CD14-positive monocyte (primary cell): Measurements from ENCODE around the gene ATP6V0A1. TPM values are rescaled to one million over a fixed set of nuclear protein-coding genes. Genes with fewer than 3 reads are reported as not detected.

Experiments
- DNase-seq, 3 donors: peaks; one replicate each; pipeline ENCODE4 v3.0.0-alpha.2; 2011 to 2022
- H2AFZ ChIP-seq: 2 replicates; pipeline ENCODE4 v1.6.0; 2012; ENCODE audit warnings: mild to moderate bottlenecking, low read depth, low read length, inconsistent platforms; ENCODE audit not compliant: insufficient read depth, poor library complexity, severe bottlenecking
- H3K27ac ChIP-seq, 2 donors: 1 replicate in 1 of 2; 2 replicates in 1 of 2; pipeline ENCODE4 v1.5.1; 2012 to 2013; ENCODE audit warnings: low read length in 2 of 2, control low read depth in 1 of 2, inconsistent platforms in 1 of 2, low read depth in 1 of 2, mild to moderate bottlenecking in 1 of 2
- H3K27me3 ChIP-seq, 2 donors: one replicate each; pipeline versions ENCODE4 v1.6.0 to v1.6.1; 2011 to 2013; ENCODE audit warnings: low read length in 2 of 2; ENCODE audit not compliant: control insufficient read depth in 2 of 2, insufficient read depth in 2 of 2
- H3K36me3 ChIP-seq, 2 donors: replicated peaks in 1 of 2; 1 replicate in 1 of 2; 2 replicates in 1 of 2; pipeline versions ENCODE4 v1.5.1 to v1.6.1; 2012 to 2013; ENCODE audit warnings: low read length in 2 of 2, control low read depth in 1 of 2, inconsistent platforms in 1 of 2, mild to moderate bottlenecking in 1 of 2; ENCODE audit not compliant: insufficient read depth in 2 of 2, control insufficient read depth in 1 of 2
- H3K4me1 ChIP-seq, 2 donors: 1 replicate in 1 of 2; 2 replicates in 1 of 2; pipeline versions ENCODE4 v1.5.1 to v1.6.1; 2012 to 2013; ENCODE audit warnings: low read length in 2 of 2, control low read depth in 1 of 2, inconsistent platforms in 1 of 2, mild to moderate bottlenecking in 1 of 2, moderate library complexity in 1 of 2; ENCODE audit not compliant: insufficient read depth in 2 of 2, control insufficient read depth in 1 of 2
- H3K4me2 ChIP-seq: replicated peaks from 2 replicates; pipeline ENCODE3; 2012; ENCODE audit warnings: low read length, moderate library complexity, mild to moderate bottlenecking; ENCODE audit not compliant: poor library complexity, severe bottlenecking; ENCODE audit errors: extremely low read depth
- H3K4me3 ChIP-seq, 3 experiments: fragments of 200-600 bp in 1 of 3; sonication (generic) in 1 of 3; replicated peaks in 1 of 3; 1 replicate in 2 of 3; 2 replicates in 1 of 3; pipeline ENCODE4 v1.5.1; 2011 to 2013; ENCODE audit warnings: low read length in 3 of 3, mild to moderate bottlenecking in 3 of 3, control low read depth in 2 of 3, low read depth in 2 of 3, inconsistent platforms in 1 of 3, moderate library complexity in 1 of 3
- H3K79me2 ChIP-seq: 2 replicates; pipeline ENCODE4 v1.6.0; 2012; ENCODE audit warnings: mild to moderate bottlenecking, control low read depth, inconsistent platforms, low read length, moderate library complexity; ENCODE audit not compliant: insufficient read depth
- H3K9ac ChIP-seq: 2 replicates; pipeline ENCODE4 v1.6.0; 2017; ENCODE audit warnings: low read length, mild to moderate bottlenecking; ENCODE audit not compliant: insufficient read depth, poor library complexity, severe bottlenecking
- H3K9me3 ChIP-seq, 2 donors: replicated peaks in 1 of 2; 1 replicate in 1 of 2; 2 replicates in 1 of 2; pipeline versions ENCODE4 v1.5.1 to v1.6.1; 2012 to 2013; ENCODE audit warnings: low read length in 2 of 2, control low read depth in 1 of 2; ENCODE audit not compliant: control insufficient read depth in 1 of 2, insufficient read depth in 1 of 2
- H4K20me1 ChIP-seq: 2 replicates; pipeline ENCODE4 v1.6.0; 2012; ENCODE audit warnings: mild to moderate bottlenecking, low read length, control low read depth, moderate library complexity; ENCODE audit not compliant: insufficient read depth
- H3K27ac Mint-ChIP-seq, 7 donors: one replicate each; pipeline ENCODE4 v1.8.0; 2020; ENCODE audit warnings: mild to moderate bottlenecking in 7 of 7, mixed read lengths in 7 of 7, moderate library complexity in 6 of 7, inconsistent platforms in 2 of 7
- H3K27me3 Mint-ChIP-seq, 3 donors: one replicate each; pipeline ENCODE4 v1.8.0; 2021 to 2022; ENCODE audit warnings: low read depth in 3 of 3, mild to moderate bottlenecking in 3 of 3, mixed read lengths in 3 of 3, moderate library complexity in 3 of 3, inconsistent platforms in 1 of 3
- H3K36me3 Mint-ChIP-seq, 2 donors: one replicate each; pipeline ENCODE4 v1.8.0; 2020; ENCODE audit warnings: mixed read lengths in 2 of 2, inconsistent platforms in 1 of 2, mild to moderate bottlenecking in 1 of 2
- H3K4me1 Mint-ChIP-seq: one replicate; pipeline ENCODE4 v1.8.0; 2020; ENCODE audit warnings: mild to moderate bottlenecking, mixed read lengths
- H3K4me3 Mint-ChIP-seq, 2 donors: one replicate each; pipeline ENCODE4 v1.8.0; 2020; ENCODE audit warnings: mild to moderate bottlenecking in 2 of 2, mixed read lengths in 2 of 2, moderate library complexity in 1 of 2
- H3K9me3 Mint-ChIP-seq, 7 donors: one replicate each; pipeline ENCODE4 v1.8.0; 2020 to 2022; ENCODE audit warnings: mixed read lengths in 7 of 7, mild to moderate bottlenecking in 6 of 7, moderate library complexity in 6 of 7, inconsistent platforms in 2 of 7
- WGBS: methylation state at CpG from one replicate; pipeline ENCODE4 v1.1.5; 2013; ENCODE audit warnings: missing lambda C conversion rate; ENCODE audit not compliant: insufficient coverage; 5-methylcytosine and 5-hydroxymethylcytosine counted together
- intact Hi-C, 2 donors: fragments of 100-400 bp; cut with micrococcal nuclease; formaldehyde crosslinking; loops; one replicate each; pipeline versions ENCODE4 v1.15.0 to v1.15.1; 2023
- polyA plus RNA-seq, 3 donors: library from polyadenylated mRNA; depleted of rRNA in 1 of 3; unstranded in 2 of 3; stranded (reverse) in 1 of 3; fragments of 300-500 nt in 2 of 3; fragments of >200 nt in 1 of 3; fragmentation: Illumina TruSeq in 2 of 3; gene quantifications; 1 replicate in 2 of 3; 2 replicates in 1 of 3; pipeline ENCODE4 v1.2.3, GENCODE V29; 2012 to 2021
- TF ChIP-seq, protein P1 (sequence below): fragments of 200-600 bp; IDR thresholded peaks from one replicate; pipeline ENCODE4 v1.8.0; 2022; ENCODE audit warnings: antibody characterized with exemption, mild to moderate bottlenecking

The ATP6V0A1 gene
- polyA plus RNA-seq, 3 donors, result 36.1 to 126 (median 55.1) TPM

DNA sequence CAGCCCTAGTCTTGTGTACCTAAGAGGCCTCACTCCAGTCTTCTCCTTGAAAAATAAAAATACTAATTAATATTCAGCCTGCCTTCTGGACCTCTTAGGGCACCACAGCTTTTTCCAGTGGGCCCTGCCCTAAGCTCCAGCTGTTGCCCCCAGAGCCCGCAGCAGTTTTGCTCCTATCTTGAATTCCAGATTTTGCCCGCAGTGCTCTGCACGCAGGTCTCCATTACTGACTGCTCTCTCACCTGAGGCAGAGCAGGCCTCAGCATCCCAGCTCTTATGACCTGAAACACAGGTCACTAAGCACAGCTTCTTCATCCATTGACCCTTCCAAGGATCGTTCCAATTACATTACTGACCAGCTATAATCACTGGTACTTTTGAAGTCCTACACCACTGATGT is 49.0 kb downstream of the ATP6V0A1 start:
- no peak overlapping the region for H3K4me3 ChIP-seq
- H3K27ac ChIP-seq, result no peak overlapping the region
- no peak for DNase-seq
- intact Hi-C loops, result no loop called here
- no peak overlapping the region for H2AFZ ChIP-seq
- H3K9me3 ChIP-seq, result no peaks in the 10 kb centered on the region
- Mint-ChIP-seq H3K36me3 (peaks cover 93 to 95% of the 10 kb centered on the region in 2 donors), H3K4me3 (no peak overlapping the region), H3K27me3 (peaks cover 0 to 5% (median 3%) of the 10 kb centered on the region in 3 donors), H3K9me3 (peaks cover 0 to 3% (median 0%) of the 10 kb centered on the region in 7 donors), H3K4me1 (peaks cover 12% of the 10 kb centered on the region), H3K27ac (peak overlapping the region in 1 of 7 donors; percentile 8)
- 96% methylated on average over 3 of the region's 4 CpGs for WGBS
- H3K36me3 ChIP-seq, result peaks cover 74 to 93% of the 10 kb centered on the region in 2 donors
- no peak overlapping the region for H3K4me2 ChIP-seq
- TF ChIP-seq, protein P1, sequence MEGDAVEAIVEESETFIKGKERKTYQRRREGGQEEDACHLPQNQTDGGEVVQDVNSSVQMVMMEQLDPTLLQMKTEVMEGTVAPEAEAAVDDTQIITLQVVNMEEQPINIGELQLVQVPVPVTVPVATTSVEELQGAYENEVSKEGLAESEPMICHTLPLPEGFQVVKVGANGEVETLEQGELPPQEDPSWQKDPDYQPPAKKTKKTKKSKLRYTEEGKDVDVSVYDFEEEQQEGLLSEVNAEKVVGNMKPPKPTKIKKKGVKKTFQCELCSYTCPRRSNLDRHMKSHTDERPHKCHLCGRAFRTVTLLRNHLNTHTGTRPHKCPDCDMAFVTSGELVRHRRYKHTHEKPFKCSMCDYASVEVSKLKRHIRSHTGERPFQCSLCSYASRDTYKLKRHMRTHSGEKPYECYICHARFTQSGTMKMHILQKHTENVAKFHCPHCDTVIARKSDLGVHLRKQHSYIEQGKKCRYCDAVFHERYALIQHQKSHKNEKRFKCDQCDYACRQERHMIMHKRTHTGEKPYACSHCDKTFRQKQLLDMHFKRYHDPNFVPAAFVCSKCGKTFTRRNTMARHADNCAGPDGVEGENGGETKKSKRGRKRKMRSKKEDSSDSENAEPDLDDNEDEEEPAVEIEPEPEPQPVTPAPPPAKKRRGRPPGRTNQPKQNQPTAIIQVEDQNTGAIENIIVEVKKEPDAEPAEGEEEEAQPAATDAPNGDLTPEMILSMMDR, result no peak
- no peaks in the 10 kb centered on the region for H3K79me2 ChIP-seq
- H3K9ac ChIP-seq, result no peak overlapping the region
- peaks cover 45% of the 10 kb centered on the region for H4K20me1 ChIP-seq
- peaks cover 0 to 3% of the 10 kb centered on the region in 2 donors for H3K4me1 ChIP-seq
- no peaks in the 10 kb centered on the region for H3K27me3 ChIP-seq

DNA sequence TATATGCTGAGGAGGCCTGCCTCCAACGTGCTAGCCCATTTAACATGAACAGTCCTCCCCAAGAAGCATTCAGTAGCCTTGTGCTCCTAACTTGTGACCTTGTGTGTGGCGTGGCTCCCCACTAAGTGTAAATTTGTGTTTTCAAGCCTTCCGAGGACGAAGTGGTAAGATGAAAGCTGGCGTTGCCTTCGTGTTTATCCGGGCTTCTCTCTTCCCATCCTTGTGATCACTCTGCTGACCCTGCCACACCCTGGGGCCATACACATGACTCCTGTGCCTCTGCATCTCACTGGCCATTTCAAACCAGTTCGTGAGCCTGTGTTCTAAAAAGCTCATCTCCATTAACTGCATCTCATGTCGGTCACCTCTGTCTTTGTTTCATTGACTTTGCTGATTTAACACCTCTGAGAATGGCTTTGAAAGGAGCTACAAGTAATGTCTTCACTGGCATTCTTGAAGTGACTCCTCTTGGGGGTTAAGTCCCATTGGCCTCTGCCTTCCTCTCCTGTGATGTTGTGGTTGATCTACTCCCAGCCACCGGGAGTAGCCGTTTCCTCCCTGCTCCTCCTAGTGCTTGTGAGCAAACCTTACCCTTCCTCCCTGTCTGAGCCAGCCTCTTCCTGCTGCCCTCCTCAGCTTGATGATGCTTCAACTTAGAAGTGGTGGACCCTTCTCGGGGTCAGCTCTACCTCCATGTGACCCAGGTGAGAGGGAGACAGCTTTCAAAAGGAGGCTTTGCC is 49.9 kb downstream of the ATP6V0A1 start:
- no peaks in the 10 kb centered on the region for H3K9me3 ChIP-seq
- H3K36me3 Mint-ChIP-seq, result peaks cover 91 to 94% of the 10 kb centered on the region in 2 donors
- H2AFZ ChIP-seq, result no peak overlapping the region
- H3K9me3 Mint-ChIP-seq, result peaks cover 0 to 3% (median 0%) of the 10 kb centered on the region in 7 donors
- H3K4me2 ChIP-seq, result no peak overlapping the region
- H3K4me3 ChIP-seq, result no peak overlapping the region
- no peak overlapping the region for H3K9ac ChIP-seq
- H3K36me3 ChIP-seq, result peaks cover 71 to 93% of the 10 kb centered on the region in 2 donors
- H3K4me3 Mint-ChIP-seq, result no peak overlapping the region
- H3K27me3 Mint-ChIP-seq, result peaks cover 0 to 5% (median 3%) of the 10 kb centered on the region in 3 donors
- DNase-seq, result no peak
- no peak overlapping the region for H3K27ac ChIP-seq
- peaks cover 0 to 3% of the 10 kb centered on the region in 2 donors for H3K4me1 ChIP-seq
- H3K79me2 ChIP-seq, result no peaks in the 10 kb centered on the region
- no peak overlapping the region for H3K27ac Mint-ChIP-seq
- H4K20me1 ChIP-seq, result peaks cover 45% of the 10 kb centered on the region
- 96% methylated on average over 7 of the region's 12 CpGs for WGBS
- H3K4me1 Mint-ChIP-seq, result peaks cover 12% of the 10 kb centered on the region
- no peaks in the 10 kb centered on the region for H3K27me3 ChIP-seq
- TF ChIP-seq, protein P1, result no peak
- intact Hi-C loops, result no loop called here
